22Rv1 (cell line): ENCODE data around the gene FAM24A.
A peak's percentile ranks its signal among the peaks of the same experiment; 100 is the strongest.

Experiments
- H3K27ac ChIP-seq: fragments of 450-650 bp; 2 replicates; pipeline ENCODE4 v1.5.1; 2017
- ZFX ChIP-seq: fragments of 450-650 bp; IDR thresholded peaks from 2 replicates; pipeline ENCODE4 v1.6.1; 2017; ENCODE audit warnings: antibody characterized with exemption, borderline replicate concordance
- TF ChIP-seq, protein P1 (sequence below): fragments of 450-650 bp; IDR thresholded peaks from 2 replicates; pipeline ENCODE4 v1.5.1; 2017; ENCODE audit warnings: mild to moderate bottlenecking

FAM24A gene

GRCh38 chr10:122939856-122940543 lies 29.6 kb downstream of the FAM24A start:
- no peak overlapping the region for H3K27ac ChIP-seq
- TF ChIP-seq ZFX: no peak
- TF ChIP-seq, protein P1, sequence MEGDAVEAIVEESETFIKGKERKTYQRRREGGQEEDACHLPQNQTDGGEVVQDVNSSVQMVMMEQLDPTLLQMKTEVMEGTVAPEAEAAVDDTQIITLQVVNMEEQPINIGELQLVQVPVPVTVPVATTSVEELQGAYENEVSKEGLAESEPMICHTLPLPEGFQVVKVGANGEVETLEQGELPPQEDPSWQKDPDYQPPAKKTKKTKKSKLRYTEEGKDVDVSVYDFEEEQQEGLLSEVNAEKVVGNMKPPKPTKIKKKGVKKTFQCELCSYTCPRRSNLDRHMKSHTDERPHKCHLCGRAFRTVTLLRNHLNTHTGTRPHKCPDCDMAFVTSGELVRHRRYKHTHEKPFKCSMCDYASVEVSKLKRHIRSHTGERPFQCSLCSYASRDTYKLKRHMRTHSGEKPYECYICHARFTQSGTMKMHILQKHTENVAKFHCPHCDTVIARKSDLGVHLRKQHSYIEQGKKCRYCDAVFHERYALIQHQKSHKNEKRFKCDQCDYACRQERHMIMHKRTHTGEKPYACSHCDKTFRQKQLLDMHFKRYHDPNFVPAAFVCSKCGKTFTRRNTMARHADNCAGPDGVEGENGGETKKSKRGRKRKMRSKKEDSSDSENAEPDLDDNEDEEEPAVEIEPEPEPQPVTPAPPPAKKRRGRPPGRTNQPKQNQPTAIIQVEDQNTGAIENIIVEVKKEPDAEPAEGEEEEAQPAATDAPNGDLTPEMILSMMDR: no peak

- no peak overlapping the region for H3K27ac ChIP-seq
- TF ChIP-seq ZFX: no peak
- TF ChIP-seq, protein P1: no peak
Observed at GRCh38 chr10:122949296-122949695, 38.9 kb downstream of the FAM24A start.

DNA sequence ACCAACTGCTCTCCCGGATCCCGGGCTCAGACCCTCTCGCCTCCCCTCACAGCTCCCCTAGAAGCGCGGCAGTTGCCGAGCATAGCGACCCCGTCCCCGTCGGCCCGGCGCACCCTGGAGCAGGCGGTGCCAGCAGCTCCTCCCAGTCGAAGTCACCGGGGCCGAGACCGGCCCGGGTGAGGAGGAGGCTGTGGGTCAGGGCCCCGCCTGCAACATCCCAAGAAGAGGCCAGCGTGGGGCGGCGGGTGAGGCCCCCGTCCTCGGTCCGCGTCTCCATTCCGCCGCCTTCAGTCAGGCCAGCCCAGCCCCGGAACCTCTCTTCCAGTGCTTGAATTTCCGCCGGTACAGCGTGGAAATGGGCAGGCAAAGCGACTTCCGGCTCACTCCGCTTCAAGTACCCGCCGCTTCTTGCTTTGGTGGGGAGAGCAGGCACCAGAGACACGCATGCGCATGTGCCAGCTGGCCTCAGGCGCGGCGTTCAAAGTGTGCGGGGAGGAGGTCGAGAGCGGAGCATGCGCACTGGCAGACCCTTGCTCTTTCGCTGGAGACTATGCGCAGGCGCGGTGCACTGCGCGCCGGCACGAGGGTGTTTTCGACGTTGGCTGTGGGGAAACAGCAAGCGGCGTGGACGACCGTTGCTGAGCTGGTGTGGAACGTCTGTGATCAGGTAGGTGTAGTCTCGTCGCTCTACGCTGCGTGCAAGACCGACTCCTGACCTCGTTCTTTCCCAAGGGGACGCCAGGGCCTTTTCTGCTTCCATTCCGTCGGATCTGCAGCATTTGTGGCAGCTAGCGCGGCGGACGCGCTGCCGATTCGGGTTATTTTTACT lies 43.7 kb downstream of the FAM24A start, which contains the start of gene C10orf88:
Gene C10orf88 (minus strand): TSS at position 326 of the 829 bp plus-strand sequence. CDS start 49 bp downstream, at position 277.
- H3K27ac ChIP-seq: peak within 1 kb of the TSS; percentile 73
- TF ChIP-seq ZFX: no peak
- TF ChIP-seq, protein P1: no peak

DNA sequence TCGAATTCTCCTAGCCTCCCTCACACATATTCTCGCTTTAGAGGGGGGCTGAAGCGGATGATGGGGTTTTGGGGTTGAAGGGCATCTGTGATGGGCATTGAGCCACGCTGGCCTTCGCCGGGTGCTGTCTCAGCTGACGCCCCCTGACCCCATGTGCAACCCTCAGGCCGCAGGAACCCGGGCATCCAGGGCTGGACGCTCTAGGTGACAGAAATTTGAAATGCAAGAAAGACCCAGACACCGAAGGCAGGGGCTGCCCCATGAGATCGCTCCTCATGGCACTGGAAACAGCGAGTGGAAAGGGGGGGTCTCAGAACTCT lies 44.3 kb downstream of the FAM24A start:
- no peak for TF ChIP-seq ZFX
- TF ChIP-seq, protein P1: no peak
- peak overlapping the region; percentile 73 for H3K27ac ChIP-seq

DNA sequence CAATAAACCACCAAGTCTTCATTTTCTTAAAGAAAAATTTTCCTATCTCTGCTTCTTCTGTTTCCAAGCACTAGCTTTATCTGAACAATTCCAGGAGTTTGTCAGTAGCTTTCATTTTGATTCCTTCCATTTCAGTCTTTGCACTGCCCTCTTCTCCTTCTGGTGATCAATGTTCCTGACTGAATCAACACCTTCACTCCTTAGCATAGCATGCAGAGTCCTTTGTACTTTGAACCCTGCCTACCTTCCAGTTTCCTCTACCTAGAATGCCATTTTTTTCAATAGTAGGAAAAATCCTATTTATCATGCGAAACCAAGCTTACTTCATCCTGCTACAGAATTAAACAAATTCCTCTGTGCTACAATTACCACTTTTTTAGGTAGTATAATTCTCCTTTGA lies 45.5 kb downstream of the FAM24A start:
- H3K27ac ChIP-seq: no peak overlapping the region
- TF ChIP-seq ZFX: no peak
- TF ChIP-seq, protein P1: no peak

DNA sequence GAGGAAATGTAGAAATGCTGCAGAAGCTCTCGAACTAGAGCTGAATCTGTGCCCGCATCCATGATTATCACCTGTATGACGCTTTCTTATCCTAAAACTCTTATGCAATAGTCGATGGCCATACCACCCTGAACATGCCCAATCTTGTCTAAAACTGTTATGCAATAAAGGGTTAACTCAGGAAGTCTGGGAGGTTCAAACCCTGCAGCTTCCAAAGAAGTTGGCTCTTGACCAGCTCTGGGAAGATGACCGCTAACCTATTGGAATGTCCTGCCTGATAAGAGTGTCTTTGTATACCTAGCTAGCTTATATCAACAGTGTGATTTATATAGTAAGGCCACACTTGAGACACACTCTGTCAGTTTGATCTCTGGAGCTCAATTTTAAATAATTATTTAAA lies 47.1 kb downstream of the FAM24A start:
- TF ChIP-seq ZFX: no peak
- TF ChIP-seq, protein P1: no peak
- H3K27ac ChIP-seq: no peak overlapping the region

GRCh38 chr10:122962405-122962804 lies 52.0 kb downstream of the FAM24A start:
- TF ChIP-seq, protein P1: no peak

More at GRCh38 chr10:122962405-122962804, 52.0 kb downstream of the FAM24A start:
- H3K27ac ChIP-seq: no peak overlapping the region
